SK-N-SH (cell line): ENCODE data around the gene CYP2R1. TPM values are rescaled to one million over a fixed set of nuclear protein-coding genes. Genes with fewer than 3 reads are reported as not detected.

Experiments used
- CTCF ChIA-PET: fragments of 300-600, 350-600 bp; formaldehyde crosslinking; extraction: SDS; loops from one replicate; lab custom pipeline; 2021; lab: Yijun Ruan, JAX
- POLR2A ChIA-PET: fragments of 350-600 bp; sonication (Branson Sonifier 250); formaldehyde crosslinking; extraction: SDS; loops from one replicate; lab custom pipeline; 2020; ENCODE audit warnings: antibody characterized with exemption, inconsistent platforms; lab: Yijun Ruan, JAX
- DNase-seq: peaks from one replicate; pipeline ENCODE4 v3.0.0; 2012
- H2AFZ ChIP-seq: fragments of 200-600 bp; sonication (generic); 2 replicates; pipeline ENCODE4 v1.8.1; 2016; ENCODE audit warnings: antibody characterized with exemption, mild to moderate bottlenecking, low read depth
- H3F3A ChIP-seq: fragments of 200-600 bp; sonication (generic); replicated peaks from 2 replicates; pipeline ENCODE3; 2016; ENCODE audit warnings: antibody characterized with exemption, mild to moderate bottlenecking; ENCODE audit not compliant: insufficient read depth
- H3K27ac ChIP-seq, 2 experiments: fragments of 200-500 bp in 1 of 2; fragments of 200-600 bp in 1 of 2; sonication (Bioruptor generic) in 1 of 2; sonication (generic), shearing (Covaris generic) in 1 of 2; 2 replicates each; pipeline versions ENCODE4 v1.5.1 to v1.6.1; 2014 to 2016; ENCODE audit warnings: low read depth in 2 of 2, inconsistent platforms in 1 of 2, low read length in 1 of 2, mild to moderate bottlenecking in 1 of 2, mixed read lengths in 1 of 2
- H3K27me3 ChIP-seq: fragments of 200-600 bp; sonication (generic), shearing (Covaris generic); 2 replicates; pipeline ENCODE4 v1.6.1; 2016; ENCODE audit warnings: mixed run types; ENCODE audit not compliant: insufficient read depth
- H3K36me3 ChIP-seq, 2 experiments: fragments of 200-500 bp in 1 of 2; fragments of 200-600 bp in 1 of 2; sonication (Bioruptor generic) in 1 of 2; sonication (generic) in 1 of 2; replicated peaks in 1 of 2; 2 replicates each; pipeline versions ENCODE3 to v1.5.1; 2014 to 2016; ENCODE audit warnings: low read length in 1 of 2, mild to moderate bottlenecking in 1 of 2; ENCODE audit not compliant: insufficient read depth in 2 of 2, control insufficient read depth in 1 of 2
- H3K4me1 ChIP-seq, 2 experiments: fragments of 200-500 bp in 1 of 2; fragments of 200-600 bp in 1 of 2; sonication (Bioruptor generic) in 1 of 2; sonication (generic), shearing (Covaris generic) in 1 of 2; 2 replicates each; pipeline versions ENCODE4 v1.5.1 to v1.6.1; 2014 to 2016; ENCODE audit warnings: low read depth in 1 of 2, low read length in 1 of 2, mixed run types in 1 of 2; ENCODE audit not compliant: insufficient read depth in 2 of 2, control insufficient read depth in 1 of 2
- H3K4me2 ChIP-seq: fragments of 200-600 bp; sonication (generic), shearing (Covaris generic); 2 replicates; pipeline ENCODE4 v1.6.1; 2017; ENCODE audit warnings: mixed run types
- H3K4me3 ChIP-seq, 2 experiments: fragments of 200-500 bp in 1 of 2; fragments of 200-600 bp in 1 of 2; sonication (Bioruptor generic) in 1 of 2; sonication (generic), shearing (Covaris generic) in 1 of 2; 2 replicates each; pipeline versions ENCODE4 v1.5.1 to v1.8.1; 2014 to 2016; ENCODE audit warnings: low read depth in 2 of 2, inconsistent platforms in 1 of 2, low read length in 1 of 2, mild to moderate bottlenecking in 1 of 2, mixed read lengths in 1 of 2, moderate library complexity in 1 of 2
- H3K79me2 ChIP-seq: fragments of 200-600 bp; sonication (generic); 2 replicates; pipeline ENCODE4 v1.8.1; 2017; ENCODE audit warnings: mild to moderate bottlenecking; ENCODE audit not compliant: insufficient read depth
- H3K9ac ChIP-seq: fragments of 200-600 bp; sonication (generic); 2 replicates; pipeline ENCODE4 v1.6.1; 2017; ENCODE audit warnings: mixed run types
- H3K9me2 ChIP-seq: fragments of 200-600 bp; sonication (generic); 2 replicates; pipeline ENCODE4 v1.6.1; 2017; ENCODE audit warnings: mixed run types
- H3K9me3 ChIP-seq: fragments of 200-600 bp; sonication (generic); 2 replicates; pipeline ENCODE4 v1.6.1; 2017; ENCODE audit warnings: mixed run types, mild to moderate bottlenecking, moderate library complexity
- H4K20me1 ChIP-seq: fragments of 200-600 bp; sonication (generic); 2 replicates; pipeline ENCODE4 v1.6.1; 2017; ENCODE audit warnings: mild to moderate bottlenecking, mixed run types; ENCODE audit not compliant: insufficient read depth
- CHD2 ChIP-seq: fragments of 150-350 bp; IDR thresholded peaks from 2 replicates; pipeline ENCODE4 v1.6.1; 2018; ENCODE audit warnings: low read length; ENCODE audit not compliant: partially characterized antibody
- EP300 ChIP-seq, 2 experiments: IDR thresholded peaks; 2 replicates each; pipeline versions ENCODE4 v1.4.0 to v1.6.1; 2012; ENCODE audit warnings: borderline replicate concordance in 1 of 2, low read depth in 1 of 2, low read length in 1 of 2
- FOXJ3 ChIP-seq: sonication (generic); formaldehyde crosslinking; IDR thresholded peaks from 2 replicates; pipeline ENCODE4 v1.5.1; 2020; ENCODE audit warnings: mild to moderate bottlenecking, missing genetic modification reagents
- FOXM1 ChIP-seq: IDR thresholded peaks from 2 replicates; pipeline ENCODE4 v1.4.0; 2012; ENCODE audit warnings: low read depth, mild to moderate bottlenecking
- MEF2A ChIP-seq: IDR thresholded peaks from 2 replicates; pipeline ENCODE4 v1.4.0; 2012; ENCODE audit warnings: low read depth, borderline replicate concordance
- NFIC ChIP-seq: IDR thresholded peaks from 2 replicates; pipeline ENCODE4 v1.4.0; 2012; ENCODE audit warnings: borderline replicate concordance
- NRF1 ChIP-seq: IDR thresholded peaks from 2 replicates; pipeline ENCODE4 v1.6.1; 2012; ENCODE audit warnings: low read depth, mild to moderate bottlenecking, low read length
- RAD21 ChIP-seq: IDR thresholded peaks from 2 replicates; pipeline ENCODE4 v1.6.1; 2012; ENCODE audit warnings: mild to moderate bottlenecking, low read length
- TAF1 ChIP-seq: IDR thresholded peaks from 2 replicates; pipeline ENCODE4 v1.6.1; 2012; ENCODE audit warnings: low read depth, mild to moderate bottlenecking, low read length, moderate library complexity, borderline replicate concordance
- TCF12 ChIP-seq: IDR thresholded peaks from 2 replicates; pipeline ENCODE4 v1.4.0; 2012
- TEAD4 ChIP-seq: IDR thresholded peaks from 2 replicates; pipeline ENCODE4 v1.4.0; 2012; ENCODE audit warnings: mild to moderate bottlenecking, borderline replicate concordance; ENCODE audit not compliant: insufficient read depth
- WGBS: methylation state at CpG from one replicate; pipeline ENCODE4 v1.1.6; 2017; ENCODE audit warnings: low lambda C conversion rate; 5-methylcytosine and 5-hydroxymethylcytosine counted together
- polyA plus RNA-seq, 3 experiments: library from polyadenylated mRNA; depleted of rRNA; stranded (reverse); fragments of >200 nt; gene quantifications; 2 replicates each; pipeline ENCODE4 v1.2.3, GENCODE V29; 2012
- TF ChIP-seq, protein P1 (sequence below): IDR thresholded peaks from 2 replicates; pipeline ENCODE4 v1.4.0; 2012; ENCODE audit warnings: low read depth, borderline replicate concordance
- TF ChIP-seq, protein P2 (sequence below): fragments of 150-350 bp; IDR thresholded peaks from 2 replicates; pipeline ENCODE4 v1.6.1; 2017; ENCODE audit warnings: antibody characterized with exemption, low read length, low read depth, borderline replicate concordance
- TF ChIP-seq, protein P3 (sequence below): fragments of 200-600 bp; sonication (generic); IDR thresholded peaks from 2 replicates; pipeline ENCODE4 v1.6.1; 2017; ENCODE audit warnings: antibody characterized with exemption, mild to moderate bottlenecking, moderate library complexity

CYP2R1 gene
- polyA plus RNA-seq, 1 of the 3 experiments (the other 2 are of a cell fraction): 9.3 TPM

DNA sequence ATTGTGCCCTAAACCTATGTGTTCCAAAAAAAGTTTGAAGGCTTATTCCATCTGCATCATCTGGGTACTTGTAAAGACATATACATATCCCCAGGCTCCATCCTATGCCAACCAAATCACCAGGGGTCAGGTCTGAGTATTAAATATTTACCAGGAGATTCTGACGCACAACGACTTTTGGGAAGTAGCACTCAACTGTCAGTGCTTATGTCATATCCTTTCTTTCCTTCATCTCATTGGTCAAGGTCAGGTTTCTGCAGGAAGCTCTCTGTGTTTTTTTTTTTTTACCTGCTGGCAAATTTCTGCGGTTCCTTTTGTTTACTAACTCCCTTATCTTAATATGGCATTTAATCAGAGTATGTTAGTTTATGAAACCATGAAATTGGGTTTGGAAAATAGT is 22.5 kb upstream of the CYP2R1 start:
- TF ChIP-seq, protein P1, sequence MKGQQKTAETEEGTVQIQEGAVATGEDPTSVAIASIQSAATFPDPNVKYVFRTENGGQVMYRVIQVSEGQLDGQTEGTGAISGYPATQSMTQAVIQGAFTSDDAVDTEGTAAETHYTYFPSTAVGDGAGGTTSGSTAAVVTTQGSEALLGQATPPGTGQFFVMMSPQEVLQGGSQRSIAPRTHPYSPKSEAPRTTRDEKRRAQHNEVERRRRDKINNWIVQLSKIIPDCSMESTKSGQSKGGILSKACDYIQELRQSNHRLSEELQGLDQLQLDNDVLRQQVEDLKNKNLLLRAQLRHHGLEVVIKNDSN: no peak
- TF ChIP-seq RAD21 (no peak), MEF2A (no peak), CHD2 (no peak), NFIC (no peak), TEAD4 (no peak), FOXJ3 (CRISPR knock-in tag) (no peak), EP300 (IDR thresholded peaks at IDR 0.05; ENCODE audit: borderline replicate concordance in 1 of 2, low read depth in 1 of 2, low read length in 1 of 2) (no peak), TCF12 (no peak), NRF1 (no peak), TAF1 (no peak), FOXM1 (no peak)
- TF ChIP-seq, protein P2, sequence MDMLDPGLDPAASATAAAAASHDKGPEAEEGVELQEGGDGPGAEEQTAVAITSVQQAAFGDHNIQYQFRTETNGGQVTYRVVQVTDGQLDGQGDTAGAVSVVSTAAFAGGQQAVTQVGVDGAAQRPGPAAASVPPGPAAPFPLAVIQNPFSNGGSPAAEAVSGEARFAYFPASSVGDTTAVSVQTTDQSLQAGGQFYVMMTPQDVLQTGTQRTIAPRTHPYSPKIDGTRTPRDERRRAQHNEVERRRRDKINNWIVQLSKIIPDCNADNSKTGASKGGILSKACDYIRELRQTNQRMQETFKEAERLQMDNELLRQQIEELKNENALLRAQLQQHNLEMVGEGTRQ: no peak
- TF ChIP-seq, protein P3, sequence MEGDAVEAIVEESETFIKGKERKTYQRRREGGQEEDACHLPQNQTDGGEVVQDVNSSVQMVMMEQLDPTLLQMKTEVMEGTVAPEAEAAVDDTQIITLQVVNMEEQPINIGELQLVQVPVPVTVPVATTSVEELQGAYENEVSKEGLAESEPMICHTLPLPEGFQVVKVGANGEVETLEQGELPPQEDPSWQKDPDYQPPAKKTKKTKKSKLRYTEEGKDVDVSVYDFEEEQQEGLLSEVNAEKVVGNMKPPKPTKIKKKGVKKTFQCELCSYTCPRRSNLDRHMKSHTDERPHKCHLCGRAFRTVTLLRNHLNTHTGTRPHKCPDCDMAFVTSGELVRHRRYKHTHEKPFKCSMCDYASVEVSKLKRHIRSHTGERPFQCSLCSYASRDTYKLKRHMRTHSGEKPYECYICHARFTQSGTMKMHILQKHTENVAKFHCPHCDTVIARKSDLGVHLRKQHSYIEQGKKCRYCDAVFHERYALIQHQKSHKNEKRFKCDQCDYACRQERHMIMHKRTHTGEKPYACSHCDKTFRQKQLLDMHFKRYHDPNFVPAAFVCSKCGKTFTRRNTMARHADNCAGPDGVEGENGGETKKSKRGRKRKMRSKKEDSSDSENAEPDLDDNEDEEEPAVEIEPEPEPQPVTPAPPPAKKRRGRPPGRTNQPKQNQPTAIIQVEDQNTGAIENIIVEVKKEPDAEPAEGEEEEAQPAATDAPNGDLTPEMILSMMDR: no peak

More for the DNA sequence above, 22.5 kb upstream of the CYP2R1 start:
- no peak overlapping the region for H3K4me2 ChIP-seq
- H3K9me2 ChIP-seq: no peaks in the 10 kb centered on the region
- H3K27ac ChIP-seq: no peak overlapping the region
- no peak for DNase-seq
- no peaks in the 10 kb centered on the region for H3K4me1 ChIP-seq
- no peak overlapping the region for H2AFZ ChIP-seq
- H3K9ac ChIP-seq: no peak overlapping the region
- no peaks in the 10 kb centered on the region for H3K9me3 ChIP-seq
- ChIA-PET POLR2A (no interaction called here), CTCF (interaction anchor here (1.5 to 9.0 kb wide), 2 partner anchors 160 to 162 kb away, joined by 3 to 198 read pairs; partner anchors contain the start of gene CALCB)
- H3K36me3 ChIP-seq: no peaks in the 10 kb centered on the region
- no peaks in the 10 kb centered on the region for H3K79me2 ChIP-seq
- peaks cover 1% of the 10 kb centered on the region for H3F3A ChIP-seq
- WGBS: 58% methylated on average over 3 of the region's 3 CpGs
- H4K20me1 ChIP-seq: no peaks in the 10 kb centered on the region
- H3K27me3 ChIP-seq: no peaks in the 10 kb centered on the region; the same call in 1 of the 2 replicates
- H3K4me3 ChIP-seq: no peak overlapping the region
